Right renal pelvis (tissue), 4 donors: Measurements from ENCODE around the gene TYRO3. TPM values are rescaled to one million over a fixed set of nuclear protein-coding genes. Genes with fewer than 3 reads are reported as not detected.
"Not testable (repeated sequence)": the region's sequence is repeated elsewhere in the genome, so short reads cannot be mapped to it uniquely, and the experiment has no call there.

Experiments
- DNase-seq, 4 donors: peaks; one replicate each; pipeline ENCODE4 v3.0.0-alpha.2; 2013; ENCODE audit warnings: low read depth in 4 of 4, low spot score in 3 of 4, missing footprints in 1 of 4
- polyA plus RNA-seq, 4 donors: library from polyadenylated mRNA; unstranded; fragments of 120-200 nt; gene quantifications; one replicate each; pipeline ENCODE4 v1.2.1, GENCODE V29; 2013; ENCODE audit not compliant: insufficient read length in 4 of 4

The TYRO3 gene
- polyA plus RNA-seq, 4 donors: 141 to 180 (median 154) TPM

- not testable (repeated sequence) for DNase-seq
Measured at GRCh38 chr15:41569232-41569631, 10.2 kb downstream of the TYRO3 start.

- DNase-seq: no peak
Measured at GRCh38 chr15:41570764-41571163, 11.8 kb downstream of the TYRO3 start.

- DNase-seq: no peak
Measured at GRCh38 chr15:41571948-41572347, 12.9 kb downstream of the TYRO3 start.

- no peak for DNase-seq
Measured at GRCh38 chr15:41572866-41573265, 13.9 kb downstream of the TYRO3 start.

- DNase-seq: no peak
Measured at GRCh38 chr15:41573396-41573795, 14.4 kb downstream of the TYRO3 start.

- DNase-seq: no peak
Measured at GRCh38 chr15:41574158-41574557, 15.1 kb downstream of the TYRO3 start.

- no peak for DNase-seq
Measured at GRCh38 chr15:41575282-41575681, 16.3 kb downstream of the TYRO3 start.

GRCh38 chr15:41577863-41578735, 19.1 kb downstream of the TYRO3 start:
- DNase-seq: no peak

- DNase-seq: no peak
Measured at GRCh38 chr15:41578736-41579383, 19.8 kb downstream of the TYRO3 start.

- DNase-seq: no peak
Measured at GRCh38 chr15:41581110-41581509, 22.1 kb downstream of the TYRO3 start.

- no peak for DNase-seq
Measured at GRCh38 chr15:41583795-41584194, 24.8 kb downstream of the TYRO3 start.

- no peak for DNase-seq
Measured at GRCh38 chr15:41584636-41585126, 25.7 kb downstream of the TYRO3 start.

- DNase-seq: no peak
Measured at GRCh38 chr15:41585127-41586047, 26.4 kb downstream of the TYRO3 start.

GRCh38 chr15:41586531-41587282, 27.7 kb downstream of the TYRO3 start:
- DNase-seq: not testable (repeated sequence)

- DNase-seq: not testable (repeated sequence)
Measured at GRCh38 chr15:41589018-41589417, 30.0 kb downstream of the TYRO3 start.

GRCh38 chr15:41589571-41589970, 30.6 kb downstream of the TYRO3 start:
- not testable (repeated sequence) for DNase-seq

- not testable (repeated sequence) for DNase-seq
Measured at GRCh38 chr15:41591217-41591616, 32.2 kb downstream of the TYRO3 start.

GRCh38 chr15:41592718-41593117, 33.7 kb downstream of the TYRO3 start:
- DNase-seq: not testable (repeated sequence)

- DNase-seq: no peak
Measured at GRCh38 chr15:41594801-41595746, 36.1 kb downstream of the TYRO3 start.
